SH-SY5Y (cell line): ENCODE data around the gene PPP2R2C.

Experiments
- GATA2 ChIP-seq: IDR thresholded peaks from 2 replicates; pipeline ENCODE4 v1.6.1; 2011; ENCODE audit warnings: mild to moderate bottlenecking, low read depth, low read length
- GATA3 ChIP-seq: IDR thresholded peaks from 2 replicates; pipeline ENCODE4 v1.6.1; 2011; ENCODE audit warnings: low read depth, mild to moderate bottlenecking, low read length, moderate library complexity

Gene PPP2R2C

DNA sequence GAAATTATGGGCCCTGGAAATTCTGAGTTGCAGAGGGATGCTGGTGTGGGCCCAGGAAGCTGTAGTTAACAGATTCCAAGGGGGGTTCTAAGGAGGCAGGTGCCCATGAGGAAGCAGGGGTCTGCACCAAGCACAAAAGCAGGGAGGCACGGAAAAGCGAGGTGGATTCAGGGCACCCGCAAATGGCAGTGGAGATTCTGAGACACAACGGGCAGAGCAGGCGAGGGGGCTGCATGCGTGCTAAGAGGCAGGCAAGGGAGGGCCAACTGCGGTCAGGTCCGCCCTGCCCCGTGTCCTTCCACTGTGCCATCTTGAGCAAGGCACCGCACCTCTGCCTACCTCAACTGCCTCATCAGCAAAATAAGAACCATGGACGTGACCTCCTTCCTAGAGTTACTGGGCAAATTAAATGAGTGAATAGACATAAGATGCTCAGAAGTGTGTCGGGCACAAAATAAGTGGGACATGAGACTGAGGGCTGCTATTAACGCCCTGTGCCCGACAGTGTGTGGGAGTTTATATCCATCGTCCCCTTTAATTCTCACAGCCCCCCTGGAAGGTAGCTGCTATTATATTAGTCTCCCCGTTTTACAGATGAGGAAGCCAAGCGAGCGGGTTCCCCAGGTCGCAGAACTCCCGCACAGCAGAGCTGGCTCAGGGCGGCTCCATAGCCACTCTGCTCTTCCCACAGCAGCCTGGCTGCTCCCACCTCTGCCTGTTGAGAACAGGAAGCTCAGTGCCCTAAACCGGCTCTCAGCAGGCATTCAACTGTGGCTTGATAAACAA, 67.6 kb downstream of the PPP2R2C start:
- no peak for TF ChIP-seq GATA3
- no peak for TF ChIP-seq GATA2

DNA sequence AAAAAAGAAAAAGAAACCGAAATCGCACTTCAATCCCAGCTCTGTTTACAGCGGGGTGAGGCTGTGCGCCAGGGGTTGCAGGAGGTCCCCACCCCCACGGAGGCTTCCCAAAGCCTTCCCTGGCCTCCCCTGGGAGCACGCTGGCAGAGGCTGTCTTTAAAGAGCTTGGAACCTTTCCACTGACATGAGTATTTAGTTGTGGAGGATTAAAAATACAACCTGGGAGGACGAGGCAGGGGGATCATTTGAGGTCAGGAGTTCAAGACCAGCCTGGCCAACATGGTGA, 69.1 kb downstream of the PPP2R2C start:
- TF ChIP-seq GATA3 (no peak), GATA2 (no peak)

DNA sequence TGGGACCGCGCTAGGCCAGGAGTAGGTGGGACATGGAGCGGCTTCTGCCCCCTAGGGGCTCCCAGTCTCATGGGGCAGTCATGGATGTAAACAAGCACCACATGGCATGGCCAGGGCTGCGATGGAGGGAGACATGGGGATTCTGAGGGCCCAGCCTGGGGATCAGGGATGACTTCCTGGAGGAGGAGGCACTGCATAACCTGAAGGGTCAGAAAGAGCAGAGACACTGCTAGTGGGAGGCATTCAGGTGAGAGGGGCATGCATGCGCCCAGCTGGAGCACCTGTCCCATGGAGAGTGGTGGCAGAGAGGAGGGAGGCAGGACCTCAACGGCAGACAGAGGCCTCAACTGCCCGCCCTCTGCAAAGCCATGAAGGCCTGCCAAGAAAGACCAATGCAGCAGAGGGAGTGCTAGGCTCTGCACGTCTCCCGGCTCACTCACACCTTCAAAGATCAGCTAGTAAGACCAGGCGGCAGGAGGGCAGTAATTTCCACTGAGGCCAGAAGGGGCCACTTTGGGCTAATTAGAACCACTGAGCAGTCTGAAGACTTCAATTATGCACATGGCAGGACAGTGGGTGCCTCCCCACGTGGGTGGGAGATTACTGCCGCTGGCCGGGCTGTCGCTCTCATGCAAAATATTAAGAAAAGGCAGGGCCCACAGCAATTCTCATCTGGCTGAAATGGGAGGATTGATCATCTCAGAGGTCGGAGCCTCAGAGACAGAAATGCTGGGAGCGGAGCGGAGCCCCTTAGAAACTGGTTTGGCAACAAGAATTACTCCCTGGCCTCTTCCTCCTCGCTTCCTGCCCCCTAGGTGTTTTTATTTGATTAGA, 69.6 kb downstream of the PPP2R2C start:
- no peak for TF ChIP-seq GATA2
- no peak for TF ChIP-seq GATA3

- TF ChIP-seq GATA2 (no peak), GATA3 (no peak)
Measured at GRCh38 chr4:6401797-6402196, 70.6 kb downstream of the PPP2R2C start.

- no peak for TF ChIP-seq GATA2
- no peak for TF ChIP-seq GATA3
Measured at GRCh38 chr4:6396696-6397236, 75.6 kb downstream of the PPP2R2C start.

- TF ChIP-seq GATA2: no peak
- TF ChIP-seq GATA3: no peak
Measured at GRCh38 chr4:6395466-6396228, 76.8 kb downstream of the PPP2R2C start.

DNA sequence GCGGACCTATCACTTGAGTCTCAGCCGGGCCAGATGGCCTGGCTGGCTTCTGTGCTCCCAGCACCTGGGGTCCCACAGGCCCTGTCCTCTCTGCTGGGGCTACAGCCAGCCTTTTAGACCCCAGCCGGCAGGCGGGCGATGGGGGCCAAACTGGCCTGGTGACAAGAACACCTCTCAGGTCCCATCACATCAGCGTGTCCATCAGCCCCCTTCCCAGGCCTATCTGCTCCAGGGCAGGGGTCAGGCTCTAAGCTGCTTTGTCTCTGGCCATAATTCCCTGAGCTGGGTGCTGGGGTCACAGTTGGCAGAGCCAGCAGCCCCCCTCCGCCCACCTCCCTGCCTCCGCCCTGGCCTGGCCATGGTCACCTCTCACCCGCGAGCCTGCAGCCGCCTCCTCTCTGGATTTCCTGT, 77.7 kb downstream of the PPP2R2C start:
- TF ChIP-seq GATA2 (no peak), GATA3 (no peak)

DNA sequence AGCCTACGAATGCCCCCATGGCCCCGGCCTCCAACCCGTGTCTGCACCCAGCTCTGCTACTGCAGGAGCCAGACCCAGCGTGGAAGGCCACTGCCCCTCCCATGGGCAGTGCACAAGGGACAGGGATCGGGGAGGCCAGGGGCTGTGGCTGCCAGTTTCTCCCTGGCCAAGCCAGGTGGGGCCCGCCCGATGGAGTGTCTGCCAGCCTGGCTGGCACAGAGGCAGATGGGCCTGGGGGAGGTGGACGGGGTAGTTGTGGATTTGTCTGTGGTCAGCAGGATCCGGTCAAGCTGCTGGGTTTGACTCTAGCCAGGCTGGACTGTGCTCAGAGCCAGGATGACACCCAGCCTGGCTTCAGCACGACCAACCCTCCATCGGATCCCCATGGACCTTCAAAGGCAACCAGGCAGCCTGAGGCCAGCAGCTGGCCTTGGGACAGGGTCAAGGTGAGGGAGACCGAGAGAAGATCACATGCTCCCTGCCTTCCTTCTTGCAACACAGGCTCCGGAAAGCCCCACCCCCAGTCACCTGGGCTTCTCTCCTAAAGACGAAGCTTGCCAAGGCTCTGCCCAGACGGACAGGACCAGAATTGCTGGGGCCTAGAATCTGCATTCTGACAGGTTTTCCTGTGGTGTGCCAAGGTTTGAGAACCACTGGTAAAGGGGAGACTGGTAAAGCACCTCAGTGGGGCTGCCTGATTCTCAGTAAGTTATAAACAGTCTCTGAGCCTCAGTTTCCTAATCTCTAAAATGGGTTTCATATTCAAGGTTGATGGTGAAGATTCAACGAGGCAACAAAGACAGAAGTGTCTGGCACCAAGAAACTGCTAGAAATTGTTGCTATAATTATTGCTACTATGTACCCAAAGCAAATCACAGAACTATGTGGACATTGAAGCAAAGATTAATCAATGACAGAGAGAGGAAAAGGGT, 78.6 kb downstream of the PPP2R2C start:
- TF ChIP-seq GATA2: no peak
- TF ChIP-seq GATA3: no peak

DNA sequence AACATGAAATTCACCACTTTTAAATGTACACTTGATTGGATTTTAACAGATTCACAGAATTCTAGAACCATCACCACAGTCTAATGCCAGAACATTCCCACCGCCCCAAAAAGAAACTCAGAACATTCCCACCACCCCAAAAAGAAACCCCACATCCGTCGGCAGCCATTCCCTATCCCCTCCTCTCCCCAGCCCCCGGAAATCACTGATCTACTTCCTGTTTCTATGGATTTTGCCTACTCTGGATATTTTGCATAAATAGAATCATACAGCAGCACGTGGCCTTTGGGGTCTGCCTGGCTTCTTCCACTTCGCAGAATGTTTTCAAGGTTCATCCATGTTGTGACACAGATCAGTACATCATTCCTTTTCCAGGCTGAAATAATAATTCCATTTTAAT, 79.3 kb downstream of the PPP2R2C start:
- TF ChIP-seq GATA2: no peak
- no peak for TF ChIP-seq GATA3

DNA sequence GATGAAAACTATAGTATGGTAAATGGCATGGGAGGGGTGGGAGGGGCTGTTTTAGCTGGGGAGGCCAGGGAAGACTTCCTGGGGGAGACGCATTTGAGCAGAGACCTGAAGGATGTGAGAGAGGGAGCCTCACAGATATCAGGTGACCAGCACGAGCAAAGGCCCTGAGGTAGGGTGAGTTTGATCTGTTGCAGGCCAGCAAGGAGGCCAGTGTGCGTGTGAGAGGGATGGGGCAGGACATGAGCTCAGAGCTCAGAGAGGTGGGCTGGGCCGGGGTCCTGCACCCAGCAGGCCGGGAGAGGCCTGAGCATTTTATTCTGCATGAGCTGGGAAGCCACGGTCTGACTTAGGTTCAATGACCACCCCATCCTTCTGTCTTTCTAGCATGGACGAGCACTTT, 80.0 kb downstream of the PPP2R2C start:
- TF ChIP-seq GATA3: no peak

DNA sequence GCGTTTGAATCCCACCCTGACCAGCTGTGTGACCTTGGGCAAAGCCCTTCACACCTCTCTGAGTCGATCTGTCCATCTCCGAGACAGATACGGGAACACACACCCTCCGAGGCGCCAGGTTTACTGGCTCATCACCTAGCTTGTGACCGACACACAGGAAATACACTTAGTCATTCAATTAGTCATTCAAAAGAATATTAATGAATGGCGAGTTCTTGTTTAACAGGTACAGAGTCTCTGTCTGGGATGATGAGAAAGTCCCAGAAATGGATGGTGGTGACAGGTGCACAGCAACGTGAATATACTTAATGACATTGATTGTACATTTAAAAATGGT, 80.6 kb downstream of the PPP2R2C start:
- no peak for TF ChIP-seq GATA3

- TF ChIP-seq GATA2 (no peak), GATA3 (no peak)
Measured at GRCh38 chr4:6391186-6391851, 81.1 kb downstream of the PPP2R2C start.

DNA sequence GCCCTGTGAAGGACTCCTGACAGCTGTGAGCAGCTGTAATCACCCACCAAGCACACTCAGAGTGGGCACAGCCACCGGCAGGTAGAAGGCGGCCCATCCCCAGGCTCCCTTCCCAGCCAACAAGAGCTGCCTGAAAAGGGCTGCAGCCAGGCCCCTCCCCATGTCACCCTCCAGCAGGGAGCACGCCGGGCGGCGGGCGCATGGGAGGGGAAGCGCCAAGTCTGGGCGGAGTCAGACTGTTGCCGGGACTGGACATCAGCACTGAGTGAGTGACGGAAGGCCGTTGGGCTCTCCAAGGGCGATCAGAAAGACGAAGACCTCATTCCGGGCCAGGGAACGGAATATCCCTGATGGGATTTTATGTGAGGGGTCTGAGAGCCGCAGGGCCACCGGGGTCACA, 82.1 kb downstream of the PPP2R2C start:
- no peak for TF ChIP-seq GATA2
- no peak for TF ChIP-seq GATA3
